Measurements from ENCODE around the gene FAM151B. TPM values are rescaled to one million over a fixed set of nuclear protein-coding genes. Genes with fewer than 3 reads are reported as not detected.

Gene FAM151B
- polyA plus RNA-seq, 4 donors, result 0.73 to 1.4 (median 1.1) TPM; not detected in 1

DNA sequence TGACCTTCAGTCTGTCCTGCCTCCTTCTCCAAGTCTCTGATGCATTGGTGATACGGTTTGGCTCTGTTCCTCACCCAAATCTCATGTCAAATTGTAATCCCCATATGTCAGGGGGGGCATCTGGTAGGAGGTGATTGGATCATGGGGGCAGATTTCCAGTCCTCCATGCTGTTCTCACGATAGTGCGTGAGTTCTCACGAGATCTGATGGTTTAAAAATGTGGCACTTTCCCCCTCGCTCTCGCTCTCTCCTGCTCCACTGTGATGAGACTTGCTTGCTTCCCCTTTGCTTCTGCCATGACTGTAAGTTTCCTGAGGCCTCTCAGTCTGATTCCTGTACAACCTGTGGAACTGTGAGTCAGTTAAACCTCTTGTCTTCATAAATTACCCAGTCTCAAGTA is 96.9 kb downstream of the FAM151B start:
- Histone ChIP-seq H3K4me1 (ENCODE audit: control insufficient read depth in 3 of 3, insufficient read depth in 2 of 3, low read depth in 1 of 3, low read length in 2 of 3) (no peaks in the 10 kb centered on the region), H3K27ac (ENCODE audit: low read depth in 1 of 3, low read length in 2 of 3) (no peak overlapping the region), H3K9me3 (ENCODE audit: control insufficient read depth in 2 of 2, insufficient read depth in 1 of 2, low read depth in 1 of 2, low read length in 1 of 2) (no peaks in the 10 kb centered on the region), H3K4me3 (ENCODE audit: low read depth in 1 of 3, low read length in 3 of 3) (no peak overlapping the region), H3K27me3 (ENCODE audit: control insufficient read depth in 3 of 3, insufficient read depth in 3 of 3, low read length in 3 of 3) (no peaks in the 10 kb centered on the region), H3K36me3 (ENCODE audit: control insufficient read depth in 3 of 3, insufficient read depth in 2 of 3, low read depth in 1 of 3, low read length in 3 of 3) (no peaks in the 10 kb centered on the region)
- no peak for DNase-seq
- WGBS, 3 donors, result 88 to 91% (median 89%) methylated on average over 6 of the region's 6 CpGs
- FAIRE-seq, result no peak

DNA sequence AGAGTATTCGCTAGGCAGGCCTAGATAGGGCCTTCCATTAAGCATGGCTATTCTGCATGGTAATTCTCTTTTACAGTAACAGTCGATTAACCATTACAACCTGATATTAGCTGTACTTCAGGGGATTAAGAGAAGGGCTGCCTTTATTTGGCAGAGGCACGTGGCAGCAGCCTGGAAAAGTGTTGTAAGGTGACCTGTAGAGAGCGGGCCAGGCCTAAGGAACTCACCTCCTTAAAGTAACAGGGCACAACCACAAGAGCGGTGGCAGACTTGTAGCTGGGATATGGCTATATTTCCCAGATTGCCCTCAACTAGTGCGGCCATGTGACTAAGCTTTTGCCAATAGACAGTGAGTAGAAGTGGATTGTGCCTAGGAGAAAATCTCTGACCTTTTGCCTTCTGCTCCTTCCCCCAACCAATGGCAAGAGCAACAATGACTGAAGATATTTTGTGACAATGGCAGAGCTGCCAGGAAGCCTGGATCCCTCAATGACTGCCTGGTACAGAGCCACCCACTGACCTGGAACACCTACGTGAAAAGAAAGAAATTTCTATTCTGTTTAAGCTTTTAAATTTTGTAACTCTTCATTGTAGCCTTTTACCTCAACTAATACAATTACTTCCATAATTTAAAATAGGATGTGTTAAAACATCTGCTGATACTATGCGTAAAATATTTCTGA is 101.1 kb downstream of the FAM151B start:
- no peaks in the 10 kb centered on the region for H3K27me3 ChIP-seq (ENCODE audit: control insufficient read depth in 3 of 3, insufficient read depth in 3 of 3, low read length in 3 of 3)
- H3K36me3 ChIP-seq (ENCODE audit: control insufficient read depth in 3 of 3, insufficient read depth in 2 of 3, low read depth in 1 of 3, low read length in 3 of 3), result no peaks in the 10 kb centered on the region
- no peak overlapping the region for H3K4me3 ChIP-seq (ENCODE audit: low read depth in 1 of 3, low read length in 3 of 3)
- H3K9me3 ChIP-seq (ENCODE audit: control insufficient read depth in 2 of 2, insufficient read depth in 1 of 2, low read depth in 1 of 2, low read length in 1 of 2), result no peaks in the 10 kb centered on the region
- DNase-seq (no peak), FAIRE-seq (no peak)
- 84 to 88% (median 88%) methylated on average over 8 of the region's 8 CpGs for WGBS, 3 donors
- H3K4me1 ChIP-seq (ENCODE audit: control insufficient read depth in 3 of 3, insufficient read depth in 2 of 3, low read depth in 1 of 3, low read length in 2 of 3), result no peaks in the 10 kb centered on the region
- no peak overlapping the region for H3K27ac ChIP-seq (ENCODE audit: low read depth in 1 of 3, low read length in 2 of 3)

DNA sequence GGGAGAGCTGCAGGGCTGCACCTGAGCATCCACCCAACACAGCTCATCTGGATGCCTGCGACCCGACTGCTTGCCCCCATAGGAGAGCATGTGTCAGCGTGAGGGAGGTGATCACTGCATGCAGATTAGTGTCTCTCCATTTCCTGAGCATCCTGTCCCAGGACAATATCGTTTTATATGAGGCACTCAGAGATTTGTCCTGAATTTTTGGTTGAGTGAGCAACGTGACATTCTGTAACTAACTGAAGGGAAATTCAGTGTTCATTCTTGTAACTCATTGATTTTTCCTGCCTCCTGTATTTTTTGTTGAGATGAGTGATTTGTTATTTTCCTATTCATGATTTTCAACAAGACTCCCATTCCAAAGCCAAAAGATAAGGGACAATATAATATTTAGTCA is 102.9 kb downstream of the FAM151B start:
- Histone ChIP-seq H3K27me3 (ENCODE audit: control insufficient read depth in 3 of 3, insufficient read depth in 3 of 3, low read length in 3 of 3) (no peaks in the 10 kb centered on the region), H3K4me3 (ENCODE audit: low read depth in 1 of 3, low read length in 3 of 3) (no peak overlapping the region), H3K9me3 (ENCODE audit: control insufficient read depth in 2 of 2, insufficient read depth in 1 of 2, low read depth in 1 of 2, low read length in 1 of 2) (no peaks in the 10 kb centered on the region), H3K27ac (ENCODE audit: low read depth in 1 of 3, low read length in 2 of 3) (no peak overlapping the region), H3K36me3 (ENCODE audit: control insufficient read depth in 3 of 3, insufficient read depth in 2 of 3, low read depth in 1 of 3, low read length in 3 of 3) (no peaks in the 10 kb centered on the region), H3K4me1 (ENCODE audit: control insufficient read depth in 3 of 3, insufficient read depth in 2 of 3, low read depth in 1 of 3, low read length in 2 of 3) (no peaks in the 10 kb centered on the region)
- no peak for DNase-seq
- 83 to 91% (median 89%) methylated on average over 5 of the region's 5 CpGs for WGBS, 3 donors
- FAIRE-seq, result no peak

DNA sequence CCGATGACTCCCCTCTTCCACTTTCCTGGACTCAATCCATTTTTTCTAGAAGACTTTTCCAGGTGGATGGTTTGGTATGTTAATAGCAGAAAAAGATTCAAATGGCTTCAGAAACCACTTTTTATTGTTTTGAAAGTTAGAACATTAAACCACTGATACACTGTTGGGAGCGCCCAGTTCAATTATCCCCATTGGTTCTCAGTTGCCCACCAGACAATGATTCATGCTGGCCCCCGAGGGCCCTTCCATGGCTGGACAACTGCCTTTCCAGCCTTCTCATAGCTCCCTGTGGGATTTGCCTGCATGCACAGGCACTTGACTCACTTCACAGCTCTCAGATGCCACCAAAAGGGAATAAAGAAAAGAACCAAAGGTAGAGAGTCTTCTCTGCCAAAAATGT is 103.5 kb downstream of the FAM151B start:
- no peaks in the 10 kb centered on the region for H3K27me3 ChIP-seq (ENCODE audit: control insufficient read depth in 3 of 3, insufficient read depth in 3 of 3, low read length in 3 of 3)
- DNase-seq (no peak), FAIRE-seq (no peak)
- H3K27ac ChIP-seq (ENCODE audit: low read depth in 1 of 3, low read length in 2 of 3), result no peak overlapping the region
- H3K9me3 ChIP-seq (ENCODE audit: control insufficient read depth in 2 of 2, insufficient read depth in 1 of 2, low read depth in 1 of 2, low read length in 1 of 2), result no peaks in the 10 kb centered on the region
- WGBS, 3 donors, result 92 to 95% (median 94%) methylated on average over 3 of the region's 3 CpGs
- no peak overlapping the region for H3K4me3 ChIP-seq (ENCODE audit: low read depth in 1 of 3, low read length in 3 of 3)
- no peaks in the 10 kb centered on the region for H3K36me3 ChIP-seq (ENCODE audit: control insufficient read depth in 3 of 3, insufficient read depth in 2 of 3, low read depth in 1 of 3, low read length in 3 of 3)
- H3K4me1 ChIP-seq (ENCODE audit: control insufficient read depth in 3 of 3, insufficient read depth in 2 of 3, low read depth in 1 of 3, low read length in 2 of 3), result no peaks in the 10 kb centered on the region

DNA sequence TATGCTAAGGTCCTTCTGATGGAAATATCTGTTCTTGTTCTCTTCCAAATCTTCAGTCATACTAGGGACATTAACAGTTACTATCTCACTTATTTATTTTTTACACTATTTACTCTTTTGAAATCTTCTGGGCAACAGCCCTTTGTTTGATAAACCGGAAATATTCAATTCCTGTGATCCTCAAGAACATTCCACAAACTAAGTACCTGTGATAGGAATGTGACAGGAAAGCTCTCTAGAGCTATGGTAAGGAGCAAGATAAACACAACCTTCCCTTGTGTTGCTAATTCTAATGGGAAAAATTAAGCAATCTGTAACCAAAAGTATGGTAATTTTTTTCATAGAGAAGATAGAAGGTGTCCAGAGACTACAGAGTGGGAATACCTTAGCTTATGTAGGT is 104.2 kb downstream of the FAM151B start:
- no peaks in the 10 kb centered on the region for H3K4me1 ChIP-seq (ENCODE audit: control insufficient read depth in 3 of 3, insufficient read depth in 2 of 3, low read depth in 1 of 3, low read length in 2 of 3)

More for the DNA sequence above, 104.2 kb downstream of the FAM151B start:
- DNase-seq (no peak), FAIRE-seq (no peak)
- H3K27ac ChIP-seq (ENCODE audit: low read depth in 1 of 3, low read length in 2 of 3), result no peak overlapping the region
- no peaks in the 10 kb centered on the region for H3K9me3 ChIP-seq (ENCODE audit: control insufficient read depth in 2 of 2, insufficient read depth in 1 of 2, low read depth in 1 of 2, low read length in 1 of 2)
- no peaks in the 10 kb centered on the region for H3K36me3 ChIP-seq (ENCODE audit: control insufficient read depth in 3 of 3, insufficient read depth in 2 of 3, low read depth in 1 of 3, low read length in 3 of 3)
- WGBS, 3 donors, result 53 to 72% (median 58%) methylated on average over 1 of the region's 1 CpG
- no peaks in the 10 kb centered on the region for H3K27me3 ChIP-seq (ENCODE audit: control insufficient read depth in 3 of 3, insufficient read depth in 3 of 3, low read length in 3 of 3)
- no peak overlapping the region for H3K4me3 ChIP-seq (ENCODE audit: low read depth in 1 of 3, low read length in 3 of 3)

Other genes with a start within 250 kb of the FAM151B start
- gene SERINC5, start 232.1 kb upstream of the FAM151B start, polyA plus RNA-seq, result 10 to 100 TPM in 2 of 4 donors, 1 to 10 TPM in 2; 1.9 to 62.9 (median 7.6) TPM
- not detected for gene SPZ1, start 168.1 kb upstream of the FAM151B start, polyA plus RNA-seq
- 10 to 100 TPM in 1 of 4 donors, 1 to 10 TPM in 3; 6.2 to 33.5 (median 7.4) TPM for gene ZFYVE16, start 80.0 kb upstream of the FAM151B start, polyA plus RNA-seq
- gene ANKRD34B, start 82.2 kb downstream of the FAM151B start, polyA plus RNA-seq, result not detected
- 10 to 100 TPM in 1 of 4 donors, 1 to 10 TPM in 3; 3.5 to 15.6 (median 4.8) TPM for gene MSH3, start 166.6 kb downstream of the FAM151B start, polyA plus RNA-seq
- 10 to 100 TPM; 13.5 to 55.3 (median 33.1) TPM for gene DHFR, start 166.9 kb downstream of the FAM151B start, polyA plus RNA-seq